HUES48 (cell line): ENCODE data around the gene PPP6R2.
A peak's percentile ranks its signal among the peaks of the same experiment; 100 is the strongest.

Source experiments
- H3K27ac ChIP-seq: one replicate; pipeline ENCODE4 v1.7.0; 2013; ENCODE audit warnings: low read depth, low read length, inconsistent platforms
- H3K27me3 ChIP-seq: 2 replicates; pipeline ENCODE4 v1.6.1; 2013; ENCODE audit warnings: mild to moderate bottlenecking, low read length; ENCODE audit not compliant: control insufficient read depth, insufficient read depth
- H3K36me3 ChIP-seq: 2 replicates; pipeline ENCODE4 v1.6.1; 2013; ENCODE audit warnings: low read length; ENCODE audit not compliant: control insufficient read depth, insufficient read depth
- H3K4me1 ChIP-seq: 2 replicates; pipeline ENCODE4 v1.6.1; 2013; ENCODE audit warnings: mild to moderate bottlenecking, low read length; ENCODE audit not compliant: control insufficient read depth, insufficient read depth
- H3K4me3 ChIP-seq: 2 replicates; pipeline ENCODE4 v1.5.1; 2013; ENCODE audit warnings: mild to moderate bottlenecking, low read depth, low read length
- H3K9ac ChIP-seq: 2 replicates; pipeline ENCODE4 v1.6.1; 2013; ENCODE audit warnings: mild to moderate bottlenecking, low read depth, low read length, moderate library complexity
- H3K9me3 ChIP-seq: 2 replicates; pipeline ENCODE4 v1.6.1; 2013; ENCODE audit warnings: low read length; ENCODE audit not compliant: control insufficient read depth, insufficient read depth

The PPP6R2 gene

DNA sequence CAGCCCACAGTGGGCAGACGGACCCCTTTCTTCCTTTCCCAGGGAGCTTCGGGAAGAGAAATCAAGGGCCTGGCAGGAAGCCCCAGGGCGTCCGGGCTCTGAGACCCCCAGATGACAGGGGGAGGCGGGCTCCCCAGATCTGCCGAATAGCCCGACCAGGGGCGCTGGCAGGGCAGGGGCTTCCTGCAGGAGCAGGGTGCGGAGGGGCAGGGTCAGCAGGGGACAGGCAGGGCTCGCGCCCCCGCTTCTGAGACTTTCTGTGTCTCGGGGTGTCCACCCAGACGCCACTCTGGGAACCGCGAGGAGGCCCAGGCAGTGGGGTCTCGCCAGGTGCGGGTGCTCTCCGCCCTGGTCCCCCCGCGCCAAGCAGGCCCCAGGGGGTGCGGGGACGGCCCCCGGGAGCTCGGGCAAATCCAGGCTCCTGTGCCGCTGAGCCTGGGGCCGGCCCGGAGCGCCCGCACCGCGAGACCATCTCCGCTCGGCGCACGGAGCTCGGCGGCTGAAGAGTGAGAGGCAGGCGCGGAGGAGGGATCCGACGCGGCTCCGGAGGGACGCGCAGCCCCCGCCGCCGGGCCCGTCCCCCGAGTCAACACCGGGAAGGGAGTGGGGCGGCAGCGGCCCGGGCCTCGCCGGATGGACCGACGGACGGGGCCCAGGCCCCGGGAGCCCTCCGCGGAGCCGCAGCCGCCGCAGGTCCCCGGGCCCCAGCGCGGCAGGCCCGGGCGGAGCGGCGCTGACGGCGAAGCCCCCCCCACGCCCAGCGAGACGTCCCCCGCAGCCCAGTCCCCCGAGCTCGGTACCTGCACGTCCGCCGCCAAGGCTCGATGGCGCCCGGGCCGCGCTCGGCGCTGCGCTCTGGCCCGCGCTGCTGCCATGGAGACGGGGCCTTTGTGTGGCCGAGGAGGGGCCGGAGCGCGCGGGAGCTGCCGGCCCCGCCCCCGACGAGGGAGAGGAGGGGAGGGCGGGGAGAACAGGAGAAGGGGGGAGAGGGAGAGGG lies 36.1 kb upstream of the PPP6R2 start, which contains the start of gene PLXNB2:
PLXNB2 (minus strand) TSS at position 894 of the 997 bp plus-strand sequence. CDS start 17,062 bp downstream, outside the sequence.
- Histone ChIP-seq H3K36me3 (no peaks in the 10 kb centered on the region), H3K9ac (0 out of 2 replicates have a peak within 1 kb of the TSS, but pooled peaks have one; percentile 24), H3K9me3 (no peaks in the 10 kb centered on the region), H3K4me1 (peaks cover 15% of the 10 kb centered on the region), H3K27ac (no peak within 1 kb of the TSS), H3K27me3 (peaks cover 4% of the 10 kb centered on the region; the same call in 1 of the 2 replicates), H3K4me3 (peak within 1 kb of the TSS; percentile 77)

DNA sequence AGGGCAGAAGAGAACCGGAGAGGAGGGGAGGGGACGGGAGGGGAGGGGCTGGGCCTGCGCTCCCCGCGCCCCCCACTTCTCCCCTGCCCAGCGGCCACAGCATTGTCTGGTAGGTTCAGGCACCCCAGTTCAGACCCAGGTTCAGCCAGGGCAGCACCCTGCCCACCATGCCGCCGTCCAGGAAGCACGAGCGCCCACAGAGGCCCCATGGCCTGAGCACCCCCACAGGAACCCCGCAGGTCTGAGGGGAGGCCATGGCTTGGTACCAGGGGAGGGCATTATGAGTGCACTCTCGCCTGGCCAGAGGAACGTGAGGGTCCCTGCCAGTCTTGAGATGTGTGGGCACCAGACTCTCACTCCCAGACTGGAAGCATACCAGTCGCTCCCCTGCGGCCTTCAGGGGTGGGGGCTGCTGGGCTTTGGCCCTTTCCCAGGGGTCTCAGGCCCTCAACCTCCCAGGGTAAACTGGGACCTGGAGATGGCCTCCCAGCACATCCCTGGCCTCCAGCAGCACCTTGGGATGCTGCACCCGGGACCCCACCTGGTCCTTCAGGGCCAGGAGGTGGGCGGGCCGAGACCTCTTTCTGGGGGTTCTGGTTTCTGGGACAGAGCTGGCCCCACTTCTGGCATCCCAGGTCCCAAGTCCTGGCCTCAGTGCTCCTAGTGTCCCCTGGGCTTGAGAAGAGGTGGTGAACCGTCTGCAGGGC lies 35.1 kb upstream of the PPP6R2 start:
- no peak overlapping the region for H3K9ac ChIP-seq
- peaks cover 4% of the 10 kb centered on the region; the same call in 1 of the 2 replicates for H3K27me3 ChIP-seq

DNA sequence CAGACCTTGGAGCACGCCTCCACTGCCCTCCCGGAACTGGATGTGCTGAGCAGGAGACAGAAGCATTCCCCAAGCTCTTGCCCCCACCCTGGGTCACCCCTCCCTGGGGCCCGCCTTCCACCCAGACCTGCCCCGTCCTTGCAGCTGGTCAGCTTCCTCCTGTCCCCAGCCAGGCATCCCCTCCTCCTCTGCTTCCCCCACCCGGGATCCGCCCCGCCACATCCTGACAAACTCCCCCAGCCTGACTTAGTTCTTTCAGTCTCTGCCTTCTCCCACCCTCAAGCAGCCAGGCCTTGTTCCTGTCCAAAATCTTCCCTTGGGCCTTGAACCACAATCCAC lies 34.6 kb upstream of the PPP6R2 start:
- Histone ChIP-seq H3K36me3 (no peaks in the 10 kb centered on the region), H3K4me1 (peaks cover 14% of the 10 kb centered on the region), H3K9me3 (no peaks in the 10 kb centered on the region), H3K27ac (no peak overlapping the region), H3K9ac (no peak overlapping the region), H3K4me3 (no peak overlapping the region), H3K27me3 (peaks cover 4% of the 10 kb centered on the region; the same call in 1 of the 2 replicates)

More for the DNA sequence above, 35.1 kb upstream of the PPP6R2 start:
- no peaks in the 10 kb centered on the region for H3K36me3 ChIP-seq
- H3K4me1 ChIP-seq, result peaks cover 15% of the 10 kb centered on the region
- no peaks in the 10 kb centered on the region for H3K9me3 ChIP-seq
- H3K27ac ChIP-seq, result no peak overlapping the region
- H3K4me3 ChIP-seq, result no peak overlapping the region

DNA sequence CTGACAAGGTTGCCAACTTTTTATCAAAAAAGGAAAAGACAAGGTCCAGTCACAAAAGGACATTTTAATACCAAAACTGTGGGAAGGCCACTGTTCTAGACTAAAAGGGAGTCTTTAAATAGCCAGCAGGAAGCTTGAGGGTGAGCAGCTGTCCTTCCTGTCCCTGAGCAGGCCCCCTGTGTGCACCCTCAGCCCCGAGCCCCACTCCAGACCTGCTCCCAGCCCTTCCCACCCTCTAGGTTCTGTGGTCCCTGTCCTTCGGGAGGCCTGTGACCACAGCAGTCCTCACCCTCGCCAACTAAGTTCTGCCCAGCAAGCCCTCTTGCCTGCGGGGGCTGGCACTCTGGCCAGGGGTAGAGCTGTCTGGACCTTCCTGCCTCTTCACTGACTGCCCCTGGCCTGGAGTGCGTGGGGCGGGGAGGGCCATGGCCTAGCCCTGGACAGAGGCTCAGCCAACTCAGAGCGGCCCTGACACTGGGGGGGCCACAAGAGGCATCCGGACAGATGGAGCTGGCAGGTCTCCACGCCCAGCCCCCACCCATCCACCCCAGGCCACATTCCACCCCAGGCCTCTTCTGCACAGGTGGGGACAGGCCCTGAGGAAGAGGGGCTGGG lies 34.0 kb upstream of the PPP6R2 start:
- H3K27me3 ChIP-seq, result peaks cover 4% of the 10 kb centered on the region; the same call in 1 of the 2 replicates
- H3K36me3 ChIP-seq, result no peaks in the 10 kb centered on the region
- H3K4me1 ChIP-seq, result peaks cover 10% of the 10 kb centered on the region
- no peak overlapping the region for H3K9ac ChIP-seq
- no peak overlapping the region for H3K4me3 ChIP-seq
- no peaks in the 10 kb centered on the region for H3K9me3 ChIP-seq
- H3K27ac ChIP-seq, result no peak overlapping the region

DNA sequence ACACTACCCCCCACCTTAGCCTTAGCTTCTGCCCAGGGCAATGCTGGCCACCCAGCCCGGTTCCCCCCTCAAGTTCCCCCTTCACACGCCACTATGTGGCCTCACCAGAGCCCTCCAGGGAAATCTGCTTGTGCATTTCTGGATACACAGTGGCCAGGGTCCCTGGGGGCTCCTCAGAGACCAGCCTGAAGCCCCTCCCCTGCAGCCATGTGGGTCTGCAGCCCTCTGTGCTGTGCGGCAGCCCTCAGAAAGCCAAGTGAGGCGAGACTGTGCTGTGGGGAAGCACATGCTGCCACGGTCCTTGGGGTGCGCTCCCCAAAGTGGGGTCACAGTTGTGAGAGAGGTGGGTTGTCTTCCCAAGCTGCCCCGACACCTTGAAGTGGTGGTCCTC lies 33.5 kb upstream of the PPP6R2 start:
- H3K9ac ChIP-seq, result no peak overlapping the region
- no peak overlapping the region for H3K4me3 ChIP-seq
- no peaks in the 10 kb centered on the region for H3K9me3 ChIP-seq
- no peaks in the 10 kb centered on the region for H3K36me3 ChIP-seq
- H3K4me1 ChIP-seq, result peaks cover 8% of the 10 kb centered on the region
- H3K27ac ChIP-seq, result no peak overlapping the region
- H3K27me3 ChIP-seq, result peaks cover 4% of the 10 kb centered on the region; the same call in 1 of the 2 replicates

DNA sequence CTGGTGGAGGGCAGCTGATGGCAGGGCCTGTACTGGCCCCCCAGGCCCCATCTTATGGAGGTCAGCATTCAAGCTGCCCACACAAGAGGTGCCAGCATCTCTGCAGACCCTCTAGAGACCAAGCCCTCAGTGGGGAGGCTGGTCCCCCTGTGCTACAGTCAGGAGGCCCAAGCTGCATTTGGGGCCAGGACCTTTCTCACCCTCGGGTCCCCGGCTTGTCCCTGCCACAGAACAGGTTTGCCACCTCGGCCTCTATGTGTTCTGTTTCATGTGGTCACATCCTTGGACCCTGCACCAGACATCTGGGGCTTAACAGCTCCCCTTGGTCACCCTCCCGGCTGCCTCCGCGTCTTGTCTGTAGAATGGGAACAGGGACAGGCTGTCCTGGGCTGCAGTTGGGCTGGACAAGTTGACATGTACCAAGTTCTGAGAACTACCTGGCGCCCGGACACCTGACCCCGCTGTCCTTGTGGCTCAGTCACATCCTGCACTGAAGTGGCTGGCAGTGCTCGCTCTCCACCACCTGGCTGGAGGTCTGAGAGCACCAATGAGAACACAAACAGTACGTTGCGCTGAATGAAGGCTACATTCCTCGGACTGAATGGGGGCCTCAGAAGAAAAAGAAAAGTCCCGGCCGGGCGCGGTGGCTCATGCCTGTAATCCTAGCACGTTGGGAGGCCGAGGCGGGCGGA lies 33.0 kb upstream of the PPP6R2 start:
- Histone ChIP-seq H3K9me3 (no peaks in the 10 kb centered on the region), H3K9ac (no peak overlapping the region), H3K27ac (no peak overlapping the region), H3K27me3 (peaks cover 4% of the 10 kb centered on the region; the same call in 1 of the 2 replicates), H3K4me3 (no peak overlapping the region), H3K4me1 (peaks cover 11% of the 10 kb centered on the region), H3K36me3 (no peaks in the 10 kb centered on the region)

DNA sequence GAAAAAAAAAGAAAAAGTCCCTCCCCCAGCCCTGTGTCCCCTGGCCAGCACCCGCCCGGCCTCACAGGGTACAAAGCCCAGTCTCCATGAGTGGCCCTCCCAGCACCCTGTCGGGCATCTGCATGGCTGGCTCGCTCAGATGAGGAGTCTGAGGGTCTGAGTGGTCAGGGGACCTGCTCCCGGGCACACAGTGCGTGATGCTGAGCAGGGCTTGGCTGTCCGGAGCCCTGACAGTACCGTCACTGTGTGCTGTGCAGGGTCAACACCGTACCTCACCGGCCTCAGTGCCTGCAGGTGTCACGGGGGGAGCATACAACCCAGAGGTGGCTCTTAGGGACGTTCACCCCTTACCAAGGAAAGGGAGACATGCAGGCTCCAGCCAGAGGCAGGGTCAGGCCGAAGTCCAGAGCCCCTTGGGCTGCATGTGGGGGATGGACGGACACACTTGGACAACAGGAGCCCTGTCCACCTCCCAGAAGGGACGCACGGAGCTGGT lies 32.1 kb upstream of the PPP6R2 start:
- Histone ChIP-seq H3K36me3 (no peaks in the 10 kb centered on the region), H3K27ac (no peak overlapping the region), H3K4me1 (peaks cover 7% of the 10 kb centered on the region)

DNA sequence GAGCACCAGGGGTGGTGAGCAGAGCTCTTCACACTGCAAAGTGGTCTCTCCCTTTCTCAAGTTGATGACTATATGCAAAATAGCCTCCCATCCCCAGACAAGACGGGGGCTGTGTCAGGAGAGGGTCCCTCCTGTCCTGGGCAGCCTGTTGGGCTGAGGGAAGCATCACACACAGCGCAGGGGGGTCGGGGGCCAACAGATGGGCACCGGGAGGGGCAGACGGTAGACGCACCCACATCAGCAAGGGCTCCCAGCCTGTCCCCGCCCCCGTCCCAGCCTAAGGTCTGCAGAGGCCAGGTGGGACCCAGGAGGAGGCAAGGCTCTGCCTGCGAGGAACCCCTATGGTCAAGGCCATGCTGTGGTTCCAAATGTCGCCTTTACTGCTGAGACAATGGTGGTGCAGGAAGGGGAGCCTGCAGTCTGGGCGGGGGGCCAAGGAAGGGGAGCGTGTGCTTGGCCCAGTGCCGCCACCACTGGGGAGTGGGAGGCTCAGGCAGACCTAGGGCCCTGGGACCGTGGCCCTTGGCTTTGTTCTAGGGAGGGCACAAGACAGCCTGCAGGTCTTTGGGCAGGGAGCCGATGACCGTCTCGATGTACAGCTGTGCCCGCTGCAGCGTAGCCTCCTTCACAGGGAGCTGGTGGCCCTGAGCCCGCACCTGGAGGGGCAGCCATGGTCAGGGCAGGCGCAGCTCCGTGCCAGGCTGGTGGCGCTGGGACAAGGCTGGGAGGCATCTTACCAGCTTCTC lies 31.3 kb upstream of the PPP6R2 start:
- no peaks in the 10 kb centered on the region for H3K36me3 ChIP-seq
- H3K9me3 ChIP-seq, result no peaks in the 10 kb centered on the region
- 0 out of 2 replicates have a peak, but pooled peaks cover 3% of the 10 kb centered on the region for H3K4me1 ChIP-seq
- H3K27me3 ChIP-seq, result no peaks in the 10 kb centered on the region
- no peak overlapping the region for H3K4me3 ChIP-seq
- H3K27ac ChIP-seq, result no peak overlapping the region
- H3K9ac ChIP-seq, result no peak overlapping the region

More for the DNA sequence above, 32.1 kb upstream of the PPP6R2 start:
- Histone ChIP-seq H3K9ac (no peak overlapping the region), H3K4me3 (no peak overlapping the region), H3K27me3 (peaks cover 3% of the 10 kb centered on the region; the same call in 1 of the 2 replicates), H3K9me3 (no peaks in the 10 kb centered on the region)

DNA sequence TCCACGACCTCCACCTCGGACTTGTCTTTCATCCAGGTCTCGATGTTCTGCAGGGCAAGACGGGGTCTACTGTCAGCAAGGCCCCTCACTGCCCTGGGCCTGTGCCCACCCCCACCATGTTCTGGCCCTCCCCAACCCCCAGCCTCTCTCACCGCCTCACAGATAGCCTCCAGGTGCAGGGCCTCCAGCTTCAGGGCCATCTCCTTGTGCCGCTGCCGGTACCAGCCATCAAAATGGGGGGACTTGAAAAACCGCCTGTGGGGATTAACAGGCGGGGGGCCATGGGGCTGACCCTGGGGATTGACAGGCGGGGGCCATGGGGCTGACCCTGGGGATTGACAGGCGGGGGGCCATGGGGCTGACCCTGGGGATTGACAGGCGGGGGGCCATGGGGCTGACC lies 30.8 kb upstream of the PPP6R2 start:
- Histone ChIP-seq H3K4me3 (no peak overlapping the region), H3K27me3 (no peaks in the 10 kb centered on the region), H3K9me3 (no peaks in the 10 kb centered on the region), H3K4me1 (0 out of 2 replicates have a peak, but pooled peaks cover 3% of the 10 kb centered on the region), H3K9ac (no peak overlapping the region), H3K36me3 (no peaks in the 10 kb centered on the region), H3K27ac (no peak overlapping the region)
